MCF 10A (cell line): ENCODE results near the gene ZNF470. TPM values are rescaled to one million over a fixed set of nuclear protein-coding genes. Genes with fewer than 3 reads are reported as not detected.

Experiments
- BruUV-seq: library from RNA; stranded (reverse); fragments of 400-500 nt; replicated peaks from 2 replicates; lab custom pipeline; 2021; lab: Mats Ljungman, UMichigan
- CTCF ChIA-PET: fragments of 300-600 bp; sonication (Branson Sonifier 250); formaldehyde crosslinking; extraction: SDS; loops from one replicate; lab custom pipeline; 2021; ENCODE audit warnings: antibody characterized with exemption, inconsistent platforms; lab: Yijun Ruan, JAX
- POLR2A ChIA-PET: fragments of 300-600, 350-650 bp; sonication (Branson Sonifier 250); formaldehyde crosslinking; extraction: SDS; loops from one replicate; lab custom pipeline; 2020; ENCODE audit warnings: antibody characterized with exemption, inconsistent platforms; lab: Yijun Ruan, JAX
- DNase-seq: peaks from one replicate; pipeline ENCODE4 v3.0.0-alpha.2; 2018; ENCODE audit not compliant: unreplicated experiment
- H3K27ac Mint-ChIP-seq: one replicate; pipeline ENCODE4 v1.8.0; 2022; ENCODE audit warnings: mild to moderate bottlenecking, low read depth, mixed read lengths; ENCODE audit not compliant: unreplicated experiment
- H3K27me3 Mint-ChIP-seq: one replicate; pipeline ENCODE4 v1.8.0; 2022; ENCODE audit warnings: mixed read lengths; ENCODE audit not compliant: insufficient read depth, unreplicated experiment
- H3K36me3 Mint-ChIP-seq: one replicate; pipeline ENCODE4 v1.8.0; 2022; ENCODE audit warnings: mild to moderate bottlenecking, moderate library complexity, mixed read lengths; ENCODE audit not compliant: insufficient read depth, unreplicated experiment
- H3K4me1 Mint-ChIP-seq: one replicate; pipeline ENCODE4 v1.8.0; 2022; ENCODE audit warnings: mixed read lengths; ENCODE audit not compliant: insufficient read depth, unreplicated experiment
- H3K4me3 Mint-ChIP-seq: one replicate; pipeline ENCODE4 v1.8.0; 2022; ENCODE audit warnings: mild to moderate bottlenecking, moderate library complexity, mixed read lengths; ENCODE audit not compliant: unreplicated experiment
- H3K9me3 Mint-ChIP-seq: one replicate; pipeline ENCODE4 v1.8.0; 2022; ENCODE audit warnings: mixed read lengths; ENCODE audit not compliant: unreplicated experiment
- intact Hi-C: fragments of 100-400 bp; cut with micrococcal nuclease; formaldehyde crosslinking; loops from 2 replicates; pipeline ENCODE4 v1.14.1; 2022
- total RNA-seq: library from RNA; stranded (reverse); gene quantifications from 2 replicates; pipeline ENCODE4 v1.2.3, GENCODE V29; 2022
- TF ChIP-seq, protein P1 (sequence below): fragments of 200-600 bp; IDR thresholded peaks from one replicate; pipeline ENCODE4 v1.8.0; 2022; ENCODE audit warnings: antibody characterized with exemption, mild to moderate bottlenecking; ENCODE audit not compliant: unreplicated experiment

The ZNF470 gene
- total RNA-seq, 1 experiment from 2014 or later: not detected

DNA sequence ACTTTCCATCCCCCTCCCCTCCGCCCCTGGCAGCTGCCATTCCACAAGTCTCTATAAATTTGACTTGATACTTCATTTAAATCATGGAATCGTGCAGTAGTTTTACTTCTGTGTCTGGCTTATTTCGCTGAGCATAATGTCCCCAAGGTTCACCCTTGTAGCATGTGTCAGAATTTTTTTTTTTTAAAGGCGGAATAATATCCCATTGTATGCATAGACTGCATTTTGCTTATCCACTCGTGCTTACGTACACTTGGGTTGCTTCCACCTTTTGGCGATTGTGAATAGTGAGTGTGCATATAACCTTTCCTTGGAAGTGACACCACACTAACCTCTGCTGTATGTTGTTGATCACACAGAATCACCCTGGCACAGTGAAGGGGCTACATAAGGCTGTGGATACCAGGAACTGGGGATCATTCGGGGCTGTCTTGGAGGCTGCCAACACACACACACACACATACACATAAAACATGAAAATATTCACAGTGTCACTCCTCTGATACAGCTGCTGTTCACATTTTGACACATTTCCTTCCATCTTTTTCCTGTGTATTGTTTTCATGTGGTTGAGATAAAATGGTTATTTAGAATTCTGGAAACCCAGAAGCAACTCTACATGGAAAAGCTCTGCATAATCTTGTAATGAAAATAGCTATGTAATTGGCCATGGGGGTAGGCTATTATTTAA is 41.2 kb downstream of the ZNF470 start:
- intact Hi-C loops: no loop called here
- Mint-ChIP-seq H3K9me3 (peaks cover 36% of the 10 kb centered on the region), H3K27me3 (no peaks in the 10 kb centered on the region), H3K4me1 (no peaks in the 10 kb centered on the region), H3K4me3 (no peak overlapping the region), H3K36me3 (peaks cover 4% of the 10 kb centered on the region), H3K27ac (no peak overlapping the region)
- ChIA-PET POLR2A (no interaction called here), CTCF (no interaction called here)
- TF ChIP-seq, protein P1, sequence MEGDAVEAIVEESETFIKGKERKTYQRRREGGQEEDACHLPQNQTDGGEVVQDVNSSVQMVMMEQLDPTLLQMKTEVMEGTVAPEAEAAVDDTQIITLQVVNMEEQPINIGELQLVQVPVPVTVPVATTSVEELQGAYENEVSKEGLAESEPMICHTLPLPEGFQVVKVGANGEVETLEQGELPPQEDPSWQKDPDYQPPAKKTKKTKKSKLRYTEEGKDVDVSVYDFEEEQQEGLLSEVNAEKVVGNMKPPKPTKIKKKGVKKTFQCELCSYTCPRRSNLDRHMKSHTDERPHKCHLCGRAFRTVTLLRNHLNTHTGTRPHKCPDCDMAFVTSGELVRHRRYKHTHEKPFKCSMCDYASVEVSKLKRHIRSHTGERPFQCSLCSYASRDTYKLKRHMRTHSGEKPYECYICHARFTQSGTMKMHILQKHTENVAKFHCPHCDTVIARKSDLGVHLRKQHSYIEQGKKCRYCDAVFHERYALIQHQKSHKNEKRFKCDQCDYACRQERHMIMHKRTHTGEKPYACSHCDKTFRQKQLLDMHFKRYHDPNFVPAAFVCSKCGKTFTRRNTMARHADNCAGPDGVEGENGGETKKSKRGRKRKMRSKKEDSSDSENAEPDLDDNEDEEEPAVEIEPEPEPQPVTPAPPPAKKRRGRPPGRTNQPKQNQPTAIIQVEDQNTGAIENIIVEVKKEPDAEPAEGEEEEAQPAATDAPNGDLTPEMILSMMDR: no peak
- no peak for DNase-seq
- BruUV-seq: no TSS peak

DNA sequence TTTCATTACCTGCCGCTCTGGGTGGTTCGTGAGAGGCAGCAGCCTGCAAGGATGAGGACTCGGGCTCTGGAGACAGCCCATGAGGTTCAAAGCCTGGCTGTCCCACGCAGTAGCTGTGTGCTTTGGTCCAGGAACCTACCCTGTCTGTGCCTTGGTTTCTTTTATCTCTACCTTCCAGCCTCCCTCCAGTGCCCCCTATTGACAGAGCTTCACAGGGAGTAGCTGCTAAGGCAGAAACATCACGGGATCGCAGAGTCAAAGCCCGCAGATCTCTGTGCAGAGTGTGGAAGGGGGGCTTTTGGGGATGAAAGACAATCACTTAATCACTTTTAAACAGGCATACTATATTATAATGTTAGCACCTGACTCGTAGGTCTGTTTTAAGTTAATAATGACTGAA is 44.0 kb downstream of the ZNF470 start:
- intact Hi-C loops: no loop called here
- no peaks in the 10 kb centered on the region for H3K27me3 Mint-ChIP-seq
- no peaks in the 10 kb centered on the region for H3K4me1 Mint-ChIP-seq
- H3K27ac Mint-ChIP-seq: no peak overlapping the region
- peaks cover 36% of the 10 kb centered on the region for H3K9me3 Mint-ChIP-seq
- DNase-seq: no peak
- no peak overlapping the region for H3K4me3 Mint-ChIP-seq
- TF ChIP-seq, protein P1: no peak
- CTCF ChIA-PET: no interaction called here
- POLR2A ChIA-PET: no interaction called here
- H3K36me3 Mint-ChIP-seq: peaks cover 4% of the 10 kb centered on the region
- BruUV-seq: no TSS peak

DNA sequence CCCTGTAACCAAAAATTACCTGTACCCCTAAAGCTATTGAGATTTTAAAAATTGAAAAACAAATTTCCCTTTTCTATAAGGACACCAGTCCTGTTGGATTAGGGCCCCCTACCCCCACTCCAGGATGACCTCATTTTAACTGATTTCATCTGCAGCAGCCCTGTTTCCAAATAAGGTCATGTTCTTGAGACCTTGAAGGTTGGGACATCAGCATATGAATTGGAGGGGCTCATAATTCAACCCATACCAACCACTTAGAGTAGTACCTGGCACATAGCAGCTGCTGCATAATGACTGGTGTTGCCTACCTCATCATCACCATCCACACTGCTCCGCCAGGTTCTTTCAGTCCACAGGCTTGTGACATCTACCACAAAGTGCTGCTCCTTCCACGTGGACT is 45.5 kb downstream of the ZNF470 start:
- ChIA-PET CTCF (interaction anchor here (0.8 kb wide), 1 partner anchor 279 kb away, joined by 3 read pairs; no protein-coding TSS in a partner anchor), POLR2A (no interaction called here)
- no TSS peak for BruUV-seq
- Mint-ChIP-seq H3K9me3 (peaks cover 41% of the 10 kb centered on the region), H3K27ac (no peak overlapping the region), H3K4me3 (no peak overlapping the region), H3K4me1 (no peaks in the 10 kb centered on the region), H3K27me3 (no peaks in the 10 kb centered on the region), H3K36me3 (peaks cover 13% of the 10 kb centered on the region)
- TF ChIP-seq, protein P1: no peak
- no peak for DNase-seq
- intact Hi-C loops: no loop called here

DNA sequence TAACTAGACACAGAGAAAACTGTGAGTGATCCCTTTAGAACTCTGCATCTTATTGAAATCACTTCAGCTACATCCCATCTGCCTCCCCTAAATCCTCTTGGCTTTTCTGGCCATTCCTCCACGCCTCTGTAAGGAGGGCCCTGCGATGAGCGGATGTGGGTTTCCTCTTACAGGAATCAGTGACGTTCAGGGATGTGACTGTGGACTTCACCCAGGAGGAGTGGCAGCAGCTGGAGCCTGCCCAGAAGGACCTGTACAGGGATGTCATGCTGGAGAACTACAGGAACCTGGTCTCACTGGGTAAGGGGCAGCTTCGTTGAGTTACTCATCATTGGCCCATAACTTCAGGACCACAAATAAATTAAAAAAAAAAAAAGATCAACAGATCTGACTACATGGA is 46.4 kb downstream of the ZNF470 start:
- no peaks in the 10 kb centered on the region for H3K4me1 Mint-ChIP-seq
- TF ChIP-seq, protein P1: no peak
- H3K4me3 Mint-ChIP-seq: no peak overlapping the region
- CTCF ChIA-PET: interaction anchor here (0.5 to 0.7 kb wide), 5 partner anchors 33 to 1074 kb away, joined by 3 to 5 read pairs (median 3); no protein-coding TSS in a partner anchor
- H3K36me3 Mint-ChIP-seq: peaks cover 16% of the 10 kb centered on the region
- POLR2A ChIA-PET: no interaction called here
- peaks cover 44% of the 10 kb centered on the region for H3K9me3 Mint-ChIP-seq
- no peaks in the 10 kb centered on the region for H3K27me3 Mint-ChIP-seq
- DNase-seq: no peak
- BruUV-seq: no TSS peak
- intact Hi-C loops: no loop called here
- H3K27ac Mint-ChIP-seq: no peak overlapping the region
